Choroid plexus epithelial cell (primary cell): Measurements from ENCODE around the gene SYNJ2.

Source experiments
- DNase-seq: peaks from one replicate; pipeline ENCODE4 v3.0.0-alpha.2; 2010; ENCODE audit warnings: low read depth
- H3K4me3 ChIP-seq: 2 replicates; pipeline ENCODE4 v1.5.1; 2011; ENCODE audit warnings: low read depth, mild to moderate bottlenecking, control low read depth, low read length, moderate library complexity
- TF ChIP-seq, protein P1 (sequence below): conservative IDR thresholded peaks from 2 replicates; pipeline ENCODE4 v1.5.1; 2011; ENCODE audit warnings: low read depth, mild to moderate bottlenecking, control low read depth, inconsistent platforms, low read length, moderate library complexity

The SYNJ2 gene

DNA sequence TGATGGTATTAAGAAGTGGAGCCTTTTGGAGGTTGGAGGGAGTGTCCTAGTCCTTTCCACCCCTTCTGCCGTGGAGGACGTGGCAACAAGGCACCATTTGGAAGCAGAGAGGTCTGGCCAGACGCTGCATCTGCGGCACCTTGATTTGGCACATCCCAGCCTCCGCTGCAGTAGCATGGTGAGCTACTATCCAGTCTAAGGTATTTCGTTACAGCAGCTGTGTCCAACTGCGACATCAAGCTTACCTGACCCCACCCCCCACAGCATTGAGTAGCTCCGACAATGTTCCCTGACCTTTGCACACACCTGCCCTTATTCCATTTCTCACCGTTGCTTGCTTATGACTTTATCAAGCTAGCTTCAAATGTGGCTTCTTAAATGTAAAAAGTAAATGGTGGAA is 29.8 kb upstream of the SYNJ2 start:
- no peak for DNase-seq
- no peak overlapping the region for H3K4me3 ChIP-seq
- TF ChIP-seq, protein P1, sequence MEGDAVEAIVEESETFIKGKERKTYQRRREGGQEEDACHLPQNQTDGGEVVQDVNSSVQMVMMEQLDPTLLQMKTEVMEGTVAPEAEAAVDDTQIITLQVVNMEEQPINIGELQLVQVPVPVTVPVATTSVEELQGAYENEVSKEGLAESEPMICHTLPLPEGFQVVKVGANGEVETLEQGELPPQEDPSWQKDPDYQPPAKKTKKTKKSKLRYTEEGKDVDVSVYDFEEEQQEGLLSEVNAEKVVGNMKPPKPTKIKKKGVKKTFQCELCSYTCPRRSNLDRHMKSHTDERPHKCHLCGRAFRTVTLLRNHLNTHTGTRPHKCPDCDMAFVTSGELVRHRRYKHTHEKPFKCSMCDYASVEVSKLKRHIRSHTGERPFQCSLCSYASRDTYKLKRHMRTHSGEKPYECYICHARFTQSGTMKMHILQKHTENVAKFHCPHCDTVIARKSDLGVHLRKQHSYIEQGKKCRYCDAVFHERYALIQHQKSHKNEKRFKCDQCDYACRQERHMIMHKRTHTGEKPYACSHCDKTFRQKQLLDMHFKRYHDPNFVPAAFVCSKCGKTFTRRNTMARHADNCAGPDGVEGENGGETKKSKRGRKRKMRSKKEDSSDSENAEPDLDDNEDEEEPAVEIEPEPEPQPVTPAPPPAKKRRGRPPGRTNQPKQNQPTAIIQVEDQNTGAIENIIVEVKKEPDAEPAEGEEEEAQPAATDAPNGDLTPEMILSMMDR = no peak

DNA sequence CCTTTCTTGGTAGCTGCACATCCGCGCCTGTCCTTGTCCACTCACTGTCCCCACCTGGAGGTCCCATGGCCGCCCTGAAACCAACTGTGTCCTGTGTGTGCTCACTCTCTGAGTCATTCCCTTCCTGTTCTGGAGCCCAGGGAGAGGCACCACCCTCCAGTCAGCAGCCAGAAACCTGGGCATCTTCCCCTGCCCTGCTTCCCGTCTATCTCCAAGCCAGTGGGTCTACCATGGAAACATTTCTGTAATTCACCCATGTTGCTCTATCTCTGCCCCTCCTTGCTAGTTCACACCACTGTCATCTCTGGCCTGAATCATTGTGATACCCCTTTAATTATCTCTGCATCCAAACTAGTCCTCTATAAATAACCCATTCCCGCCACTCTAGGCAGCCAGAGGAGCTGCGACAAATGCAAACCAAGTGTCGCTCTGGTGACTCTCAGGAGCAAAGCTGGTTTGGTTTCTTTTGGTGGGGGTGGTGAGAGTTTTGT is 28.8 kb upstream of the SYNJ2 start:
- TF ChIP-seq, protein P1 = no peak
- DNase-seq = no peak

DNA sequence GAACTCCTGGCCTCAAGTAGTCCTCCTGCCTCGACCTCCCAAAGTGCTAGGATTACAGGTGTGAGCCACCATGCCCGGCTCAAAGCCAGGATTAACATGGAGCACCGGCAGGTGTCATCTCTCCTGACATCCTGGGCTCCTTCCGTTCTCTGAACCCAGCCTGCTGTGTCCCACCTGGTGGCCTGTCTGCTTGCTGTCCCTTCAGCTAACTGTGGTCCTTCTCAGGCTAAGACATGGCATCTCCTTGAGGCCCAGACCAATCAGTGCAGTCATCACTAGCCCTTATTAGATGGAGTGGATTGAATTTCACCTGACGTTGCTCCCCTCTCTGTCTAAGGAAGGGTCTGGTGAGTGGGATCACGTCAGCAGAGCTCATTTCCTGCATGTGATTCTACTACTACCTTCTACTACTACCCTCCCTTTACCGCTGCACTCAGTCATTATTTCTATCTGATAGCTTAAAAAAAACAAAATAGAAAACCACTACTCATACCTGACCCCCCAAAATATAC is 28.0 kb upstream of the SYNJ2 start:
- no peak overlapping the region for H3K4me3 ChIP-seq
- no peak for DNase-seq
- TF ChIP-seq, protein P1 = no peak

More for the DNA sequence above, 28.8 kb upstream of the SYNJ2 start:
- H3K4me3 ChIP-seq = no peak overlapping the region

DNA sequence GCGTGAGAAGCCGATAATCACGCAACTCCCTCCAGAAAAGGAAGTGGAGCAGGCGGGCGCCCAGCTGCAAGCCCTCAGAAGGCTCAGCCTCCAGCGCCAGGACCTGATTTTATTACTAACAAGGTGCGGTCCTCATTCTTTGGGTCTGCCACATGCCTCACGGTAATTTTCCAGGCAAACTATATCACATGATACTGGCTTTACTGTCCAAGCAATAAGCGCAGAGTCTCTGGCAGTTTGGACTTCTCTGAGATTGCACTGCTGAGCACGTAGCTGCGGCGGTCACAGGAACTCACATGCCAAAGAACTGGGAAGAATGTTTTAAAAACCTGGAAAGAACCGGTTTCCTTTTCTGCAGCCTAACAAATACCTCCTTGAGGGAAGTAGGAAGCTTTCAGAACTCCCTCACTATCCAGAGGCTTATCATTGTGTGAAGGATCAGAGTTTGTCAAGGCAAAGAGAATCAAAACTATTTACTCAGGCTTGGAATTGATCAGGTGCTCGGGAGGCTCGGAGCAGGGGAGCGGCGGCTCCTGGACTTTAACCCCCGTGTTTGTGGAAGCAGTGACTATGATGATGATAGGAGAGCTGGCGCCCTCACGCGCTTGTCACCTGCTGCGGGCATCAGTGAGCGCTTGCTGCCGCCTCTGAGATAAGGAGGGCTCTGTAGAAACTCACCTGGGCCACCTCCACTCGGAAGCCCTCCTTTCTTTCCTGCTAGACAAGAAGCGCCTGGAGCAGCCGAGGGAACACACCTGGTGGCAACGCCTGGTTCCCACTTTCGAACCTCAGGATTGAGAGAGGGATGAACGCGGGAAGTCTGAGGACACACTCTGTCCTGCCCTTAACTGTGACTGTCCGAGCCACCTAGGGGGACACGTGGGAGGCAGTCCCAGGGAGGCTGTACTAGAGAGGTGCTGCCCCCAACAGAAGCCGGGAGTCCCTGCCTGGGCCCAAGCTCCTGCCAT is 27.2 kb upstream of the SYNJ2 start:
- TF ChIP-seq, protein P1 = no peak
- peak overlapping the region; percentile 6 for H3K4me3 ChIP-seq
- DNase-seq = peak; percentile 43

DNA sequence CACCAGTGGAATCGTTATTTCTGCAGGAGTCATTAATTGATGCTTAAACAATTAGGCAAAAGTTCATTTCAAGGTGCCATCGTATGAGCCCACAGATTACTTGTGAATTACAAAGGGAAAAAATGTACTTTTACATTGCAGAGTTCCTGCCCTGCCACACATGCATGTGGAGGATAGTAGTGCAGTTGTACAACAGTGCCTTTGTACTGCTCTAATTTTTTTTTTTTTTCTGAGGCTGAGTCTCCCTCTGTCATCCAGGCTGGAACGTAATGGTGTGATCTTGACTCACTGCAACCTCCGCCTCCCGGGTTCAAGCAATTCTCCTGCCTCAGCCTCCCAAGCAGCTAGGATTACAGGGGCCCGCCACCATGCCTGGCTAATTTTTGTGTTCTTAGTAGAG is 26.0 kb upstream of the SYNJ2 start:
- no peak overlapping the region for H3K4me3 ChIP-seq
- no peak for DNase-seq
- TF ChIP-seq, protein P1 = no peak

DNA sequence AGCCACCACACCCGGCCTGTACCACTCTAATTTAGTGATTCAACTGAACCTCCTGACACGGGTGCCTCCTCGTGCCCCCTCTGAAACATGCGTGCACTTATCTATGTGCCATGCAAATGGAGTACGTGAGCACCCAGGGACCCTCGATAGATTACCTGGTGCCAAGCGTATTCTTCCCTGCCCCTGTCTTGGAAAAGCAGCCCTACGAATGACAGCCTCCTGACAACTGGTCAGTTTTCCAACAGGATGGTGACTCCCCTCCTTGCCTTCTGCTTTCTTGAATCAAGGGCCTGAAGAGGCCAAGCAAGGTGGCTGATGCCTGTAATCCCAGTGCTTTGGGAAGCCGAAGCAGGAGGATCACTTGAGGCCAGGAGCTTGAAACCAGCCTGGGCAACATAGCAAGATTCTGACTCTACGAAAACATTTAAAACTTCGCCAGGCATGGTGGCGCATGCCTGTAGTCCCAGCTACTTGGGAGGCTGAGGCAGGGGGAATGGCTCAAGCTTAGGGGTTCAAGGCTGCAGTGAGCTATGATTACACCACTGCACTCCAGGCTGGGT is 25.4 kb upstream of the SYNJ2 start:
- TF ChIP-seq, protein P1 = no peak
- H3K4me3 ChIP-seq = no peak overlapping the region
- DNase-seq = no peak
